H1 (cell line): ENCODE measurements around the gene SYP.

Source experiments
- CTCF ChIP-seq, 3 experiments: IDR thresholded peaks; 1 replicate in 2 of 3; 2 replicates in 1 of 3; pipeline versions ENCODE4 v1.5.1 to v1.6.1; 2011; ENCODE audit warnings: low read length in 3 of 3, mild to moderate bottlenecking in 3 of 3, inconsistent platforms in 2 of 3, low read depth in 1 of 3, moderate library complexity in 1 of 3; ENCODE audit not compliant: insufficient read depth in 1 of 3; ENCODE audit errors: control extremely low read depth in 1 of 3
- EZH2 ChIP-seq: fragments of 200-600 bp; sonication (generic); IDR thresholded peaks from 2 replicates; pipeline ENCODE4 v1.7.1; 2012; ENCODE audit warnings: low read depth, mild to moderate bottlenecking, moderate library complexity, low read length, inconsistent platforms; ENCODE audit not compliant: severe bottlenecking
- HDAC2 ChIP-seq, 2 experiments: fragments of 300-600 bp in 1 of 2; sonication (generic) in 1 of 2; IDR thresholded peaks; 2 replicates each; pipeline ENCODE4 v1.6.1; 2011 to 2012; ENCODE audit warnings: low read depth in 2 of 2, low read length in 2 of 2, mild to moderate bottlenecking in 2 of 2, moderate library complexity in 2 of 2, borderline replicate concordance in 1 of 2, inconsistent platforms in 1 of 2
- SP4 ChIP-seq: IDR thresholded peaks from 2 replicates; pipeline ENCODE4 v1.6.1; 2012; ENCODE audit warnings: low read length, inconsistent platforms

- no peak for TF ChIP-seq SP4
- TF ChIP-seq HDAC2 (IDR thresholded peaks at IDR 0.05; ENCODE audit: borderline replicate concordance in 1 of 2, low read depth in 2 of 2, low read length in 2 of 2): no peak
- TF ChIP-seq EZH2: no peak
- no peak for TF ChIP-seq CTCF (IDR thresholded peaks at IDR 0.05; ENCODE audit: control extremely low read depth in 1 of 3, insufficient read depth in 1 of 3, low read depth in 1 of 3, low read length in 3 of 3)
These were observed 25.9 kb upstream of the SYP start for GRCh38 chrX:49225858-49226257.
